ENCODE data around the gene TCOF1. TPM values are rescaled to one million over a fixed set of nuclear protein-coding genes. Genes with fewer than 3 reads are reported as not detected.
A peak's percentile ranks its signal among the peaks of the same experiment; 100 is the strongest.

Gene TCOF1
- total RNA-seq, 1 donor from 2014 or later: 33.2 TPM

GRCh38 chr5:150321784-150322183 is 35.7 kb upstream of the TCOF1 start:
- TF ChIP-seq CTCF (IDR thresholded peaks at IDR 0.05; ENCODE audit: insufficient read depth, low read length, poor library complexity, severe bottlenecking): no peak
- no peak for DNase-seq (ENCODE audit: low read depth)
- Histone ChIP-seq H3K27me3 (ENCODE audit: control insufficient read depth, insufficient read depth, low read length) (no peaks in the 10 kb centered on the region), H3K4me3 (ENCODE audit: low read depth, low read length) (no peak overlapping the region), H3K36me3 (ENCODE audit: control insufficient read depth, insufficient read depth, low read length) (no peaks in the 10 kb centered on the region)

- no peak for TF ChIP-seq CTCF (IDR thresholded peaks at IDR 0.05; ENCODE audit: insufficient read depth, low read length, poor library complexity, severe bottlenecking)
- Histone ChIP-seq H3K27me3 (ENCODE audit: control insufficient read depth, insufficient read depth, low read length) (no peaks in the 10 kb centered on the region), H3K36me3 (ENCODE audit: control insufficient read depth, insufficient read depth, low read length) (no peaks in the 10 kb centered on the region), H3K4me3 (ENCODE audit: low read depth, low read length) (no peak overlapping the region)
- peak; percentile 72 for DNase-seq (ENCODE audit: low read depth)
Observed at GRCh38 chr5:150322202-150322601, 35.3 kb upstream of the TCOF1 start.

- no peaks in the 10 kb centered on the region for H3K36me3 ChIP-seq (ENCODE audit: control insufficient read depth, insufficient read depth, low read length)
- H3K27me3 ChIP-seq (ENCODE audit: control insufficient read depth, insufficient read depth, low read length): no peaks in the 10 kb centered on the region
- no peak for DNase-seq (ENCODE audit: low read depth)
- H3K4me3 ChIP-seq (ENCODE audit: low read depth, low read length): no peak overlapping the region
- no peak for TF ChIP-seq CTCF (IDR thresholded peaks at IDR 0.05; ENCODE audit: insufficient read depth, low read length, poor library complexity, severe bottlenecking)
Observed at GRCh38 chr5:150323092-150323491, 34.4 kb upstream of the TCOF1 start.

GRCh38 chr5:150323819-150324218 is 33.7 kb upstream of the TCOF1 start:
- Histone ChIP-seq H3K36me3 (ENCODE audit: control insufficient read depth, insufficient read depth, low read length) (no peaks in the 10 kb centered on the region), H3K27me3 (ENCODE audit: control insufficient read depth, insufficient read depth, low read length) (no peaks in the 10 kb centered on the region), H3K4me3 (ENCODE audit: low read depth, low read length) (no peak overlapping the region)
- TF ChIP-seq CTCF (IDR thresholded peaks at IDR 0.05; ENCODE audit: insufficient read depth, low read length, poor library complexity, severe bottlenecking): no peak
- no peak for DNase-seq (ENCODE audit: low read depth)

GRCh38 chr5:150325426-150325825 is 32.1 kb upstream of the TCOF1 start:
- TF ChIP-seq CTCF (IDR thresholded peaks at IDR 0.05; ENCODE audit: insufficient read depth, low read length, poor library complexity, severe bottlenecking): no peak

GRCh38 chr5:150326707-150327106 is 30.8 kb upstream of the TCOF1 start:
- no peak for DNase-seq (ENCODE audit: low read depth)

More at GRCh38 chr5:150325426-150325825, 32.1 kb upstream of the TCOF1 start:
- DNase-seq (ENCODE audit: low read depth): no peak
- Histone ChIP-seq H3K27me3 (ENCODE audit: control insufficient read depth, insufficient read depth, low read length) (no peaks in the 10 kb centered on the region), H3K36me3 (ENCODE audit: control insufficient read depth, insufficient read depth, low read length) (no peaks in the 10 kb centered on the region), H3K4me3 (ENCODE audit: low read depth, low read length) (no peak overlapping the region)

More at GRCh38 chr5:150326707-150327106, 30.8 kb upstream of the TCOF1 start:
- Histone ChIP-seq H3K36me3 (ENCODE audit: control insufficient read depth, insufficient read depth, low read length) (no peaks in the 10 kb centered on the region), H3K4me3 (ENCODE audit: low read depth, low read length) (no peak overlapping the region), H3K27me3 (ENCODE audit: control insufficient read depth, insufficient read depth, low read length) (no peaks in the 10 kb centered on the region)
- TF ChIP-seq CTCF (IDR thresholded peaks at IDR 0.05; ENCODE audit: insufficient read depth, low read length, poor library complexity, severe bottlenecking): no peak

All from kidney epithelial cell (primary cell).